GM18907 (cell line): ENCODE data around the gene FCSK.

Experiments used
- ATAC-seq: cut with Tn5 transposase; IDR thresholded peaks from one replicate; pipeline ENCODE4 v1.9.1; 2021; ENCODE audit warnings: mild to moderate bottlenecking, moderate library complexity; ENCODE audit not compliant: unreplicated experiment

FCSK gene

GRCh38 chr16:70476272-70477020, 22.1 kb downstream of the FCSK start:
- peak; percentile 84 for ATAC-seq

- no peak for ATAC-seq
These were observed 23.8 kb downstream of the FCSK start for GRCh38 chr16:70478169-70478568.

DNA sequence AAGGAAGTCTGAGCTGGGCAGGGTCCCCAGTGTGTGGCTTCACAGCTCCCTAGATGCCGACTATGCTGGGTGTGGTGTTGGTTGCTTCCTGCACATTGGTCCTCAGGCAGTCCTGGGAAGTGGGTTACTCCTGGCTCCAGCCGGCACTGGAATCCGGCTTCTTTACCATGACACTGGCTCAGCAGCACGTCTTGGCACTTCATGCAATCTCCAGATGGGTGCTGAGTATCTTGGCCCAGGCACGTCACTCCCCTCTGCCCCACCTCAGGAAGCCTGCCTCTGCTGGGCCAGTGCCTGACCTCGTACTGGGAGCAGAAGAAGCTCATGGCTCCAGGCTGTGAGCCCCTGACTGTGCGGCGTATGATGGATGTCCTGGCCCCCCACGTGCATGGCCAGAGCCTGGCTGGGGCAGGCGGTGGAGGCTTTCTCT, 24.5 kb downstream of the FCSK start:
- ATAC-seq, result no peak

- no peak for ATAC-seq
These were observed 26.0 kb downstream of the FCSK start for GRCh38 chr16:70480127-70481105.

DNA sequence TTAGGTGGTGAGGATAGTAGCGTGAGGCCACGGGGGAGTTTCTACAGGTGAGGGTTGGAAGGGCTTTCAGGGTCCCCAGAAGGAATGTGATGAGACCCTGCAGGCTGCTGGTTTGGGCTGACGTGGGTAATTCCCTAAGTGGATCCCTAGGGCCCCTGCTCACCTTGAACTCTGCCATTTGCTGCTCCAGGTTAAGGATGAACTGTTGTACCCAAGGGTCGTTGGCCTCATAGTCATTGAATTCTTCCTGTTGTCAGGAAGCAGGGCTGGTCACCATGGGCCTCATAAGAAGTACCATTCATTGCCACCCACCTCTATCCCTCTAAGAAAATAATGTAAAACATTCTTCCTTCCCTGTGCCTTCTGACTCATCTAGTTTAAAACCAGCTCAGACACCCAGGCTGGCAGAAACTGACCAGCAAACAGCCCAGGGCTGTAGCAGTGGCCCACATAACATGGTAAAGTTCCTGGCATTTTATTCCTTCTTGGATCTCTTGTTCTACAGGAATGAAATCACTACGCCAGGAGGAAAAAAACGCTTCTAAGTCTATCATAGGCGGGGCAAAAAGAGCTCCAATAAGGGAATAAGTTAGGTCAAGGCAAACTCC, 27.6 kb downstream of the FCSK start:
- no peak for ATAC-seq

GRCh38 chr16:70482624-70483023, 28.2 kb downstream of the FCSK start:
- no peak for ATAC-seq

- no peak for ATAC-seq
These were observed 29.0 kb downstream of the FCSK start for GRCh38 chr16:70483426-70483825.

DNA sequence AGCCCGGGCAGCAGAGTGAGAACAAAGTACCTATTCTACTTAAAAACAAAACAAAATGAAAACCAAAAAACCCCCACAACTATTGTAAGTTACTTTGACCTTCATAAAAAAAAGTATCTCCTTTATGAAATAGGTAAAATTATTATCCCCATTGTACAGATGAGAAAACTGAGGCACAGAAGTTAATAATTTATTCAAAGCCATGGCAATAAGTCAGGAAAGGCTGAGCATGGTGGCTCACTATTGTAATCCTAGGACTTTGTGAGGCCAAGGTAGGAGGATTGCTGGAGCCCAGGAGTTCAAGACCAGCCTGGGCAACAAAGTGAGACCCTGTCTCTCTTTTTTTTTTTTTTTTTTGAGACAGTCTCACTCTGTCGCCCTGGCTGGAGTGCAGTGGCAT, 30.5 kb downstream of the FCSK start:
- ATAC-seq, result no peak

DNA sequence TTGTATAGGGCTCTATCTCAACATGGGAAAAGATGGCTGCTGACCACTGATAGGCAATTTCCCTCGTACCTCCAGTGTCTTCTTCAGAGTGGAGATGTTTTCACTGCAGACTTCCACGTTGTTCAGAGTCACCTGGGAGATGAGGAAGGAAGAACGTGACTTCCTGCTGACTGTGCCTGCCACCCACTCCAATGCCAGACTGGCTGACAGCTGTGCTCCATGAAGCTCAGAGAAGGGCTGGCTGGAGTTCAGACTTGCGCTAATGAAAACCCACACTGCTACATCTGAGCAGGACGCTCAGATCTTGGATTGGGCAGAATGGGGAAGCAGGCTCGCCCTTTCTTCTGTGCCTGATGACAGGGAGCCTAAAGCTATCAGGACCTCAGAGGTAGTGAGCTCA, 35.9 kb downstream of the FCSK start:
- ATAC-seq, result no peak

DNA sequence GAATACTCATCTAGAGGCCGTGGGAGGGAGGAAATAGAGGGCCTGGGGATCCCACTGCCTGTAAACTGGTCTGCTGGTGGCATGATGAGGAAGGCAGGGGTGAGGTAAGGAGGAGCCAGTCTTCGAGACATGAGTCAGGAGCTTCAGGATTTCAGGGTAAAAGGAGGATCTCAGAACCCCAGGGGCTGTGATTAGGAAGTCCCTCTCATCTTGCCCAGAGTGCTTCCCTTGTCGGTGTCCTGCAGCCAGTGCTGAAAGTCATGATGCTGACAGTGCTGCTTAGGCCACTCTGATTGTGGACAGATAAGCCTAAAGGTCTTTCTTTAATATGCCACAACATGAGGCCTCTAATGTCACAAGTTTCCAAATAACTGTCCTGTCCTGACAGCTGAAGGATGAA, 39.4 kb downstream of the FCSK start:
- ATAC-seq, result no peak

- no peak for ATAC-seq
These were observed 39.9 kb downstream of the FCSK start for GRCh38 chr16:70494202-70494770.

DNA sequence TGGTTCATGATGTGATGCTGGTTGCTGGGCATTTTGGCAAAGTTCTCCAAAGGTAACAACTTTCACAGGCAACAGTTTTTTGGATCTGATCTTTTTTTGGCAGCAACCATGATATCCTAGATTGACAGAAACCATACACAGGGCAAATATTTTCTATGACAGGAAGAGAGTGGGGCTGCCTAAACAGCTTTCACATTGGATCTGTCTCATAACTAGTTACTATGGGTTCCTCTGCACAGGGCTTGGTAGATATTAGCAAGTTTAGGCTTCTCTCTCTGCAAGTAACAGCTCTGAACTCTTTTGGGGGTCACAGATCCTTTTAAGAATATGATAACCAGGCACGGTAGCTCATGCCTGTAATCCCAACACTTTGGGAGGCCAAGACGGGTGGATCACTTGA, 40.4 kb downstream of the FCSK start:
- ATAC-seq, result no peak

- no peak for ATAC-seq
These were observed 41.2 kb downstream of the FCSK start for GRCh38 chr16:70495425-70496182.

GRCh38 chr16:70496513-70496912, 42.1 kb downstream of the FCSK start:
- no peak for ATAC-seq

GRCh38 chr16:70508752-70509151, 54.4 kb downstream of the FCSK start:
- ATAC-seq, result no peak

DNA sequence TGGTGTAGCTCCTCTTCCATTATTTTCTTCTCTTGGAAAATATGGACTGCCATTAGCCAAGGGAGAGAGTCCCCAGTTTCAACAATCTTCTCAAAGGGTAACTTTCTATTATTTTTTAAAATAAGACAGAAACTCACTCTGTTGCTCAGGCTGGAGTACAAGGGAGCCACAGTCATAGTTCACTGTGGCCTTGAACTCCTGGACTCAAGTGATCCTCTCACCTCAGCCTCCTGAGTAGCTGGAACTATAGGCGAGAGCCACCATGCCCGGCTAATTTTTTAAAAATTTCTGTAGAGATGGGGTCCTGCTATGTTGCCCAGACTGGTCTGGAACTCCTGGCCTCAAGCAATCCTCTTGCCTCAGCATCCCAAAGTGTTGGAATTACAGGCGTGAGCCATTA, 55.8 kb downstream of the FCSK start:
- ATAC-seq, result no peak

DNA sequence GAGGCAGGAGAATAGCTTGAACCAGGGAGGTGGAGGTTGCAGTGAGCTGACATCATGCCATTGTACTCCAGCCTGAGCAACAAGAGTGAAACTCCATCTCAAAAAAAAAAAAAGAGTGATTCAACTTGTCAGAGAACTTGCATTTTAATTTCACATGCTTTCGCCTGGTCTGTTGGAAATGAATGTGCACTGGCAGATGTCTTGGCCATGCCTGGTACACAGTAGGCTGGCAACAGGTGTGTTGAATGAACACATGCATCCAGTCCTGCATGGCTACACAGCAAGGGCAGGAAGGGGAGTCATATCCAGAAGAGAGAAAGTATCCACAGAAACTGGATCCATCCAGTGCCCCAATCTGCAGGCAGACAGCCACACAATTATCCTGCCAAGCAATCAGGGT, 57.4 kb downstream of the FCSK start:
- ATAC-seq, result no peak

- no peak for ATAC-seq
These were observed 58.1 kb downstream of the FCSK start for GRCh38 chr16:70512456-70512855.

- no peak for ATAC-seq
These were observed 66.4 kb downstream of the FCSK start for GRCh38 chr16:70520612-70521297.
